GM12873 (cell line): ENCODE measurements around the gene TPD52L1.

Experiments used
- CTCF ChIP-seq: IDR thresholded peaks from 2 replicates; pipeline ENCODE4 v1.5.1; 2012; ENCODE audit warnings: low read depth, mild to moderate bottlenecking, moderate library complexity, low read length, control low read depth; ENCODE audit not compliant: insufficient read depth; ENCODE audit errors: missing control alignments

Gene TPD52L1

GRCh38 chr6:125217369-125217768 lies 63.8 kb downstream of the TPD52L1 start:
- no peak for TF ChIP-seq CTCF

- TF ChIP-seq CTCF, result no peak
Measured at GRCh38 chr6:125217992-125218391, 64.4 kb downstream of the TPD52L1 start.

GRCh38 chr6:125219361-125219895 lies 65.9 kb downstream of the TPD52L1 start:
- TF ChIP-seq CTCF, result no peak

GRCh38 chr6:125220712-125221111 lies 67.1 kb downstream of the TPD52L1 start:
- TF ChIP-seq CTCF, result no peak

GRCh38 chr6:125222531-125223455 lies 69.2 kb downstream of the TPD52L1 start:
- TF ChIP-seq CTCF, result no peak

- no peak for TF ChIP-seq CTCF
Measured at GRCh38 chr6:125224231-125224861, 70.8 kb downstream of the TPD52L1 start.

- no peak for TF ChIP-seq CTCF
Measured at GRCh38 chr6:125227244-125227643, 73.7 kb downstream of the TPD52L1 start.
